Activated T-helper 1 cell treated with Interleukin-2 at 50 U/mL for 16 hours (primary cell): ENCODE measurements around the gene FRAT1.

Source experiments
- DNase-seq: peaks from one replicate; pipeline ENCODE4 v3.0.0-alpha.2; 2020; ENCODE audit warnings: low read depth

The FRAT1 gene

DNA sequence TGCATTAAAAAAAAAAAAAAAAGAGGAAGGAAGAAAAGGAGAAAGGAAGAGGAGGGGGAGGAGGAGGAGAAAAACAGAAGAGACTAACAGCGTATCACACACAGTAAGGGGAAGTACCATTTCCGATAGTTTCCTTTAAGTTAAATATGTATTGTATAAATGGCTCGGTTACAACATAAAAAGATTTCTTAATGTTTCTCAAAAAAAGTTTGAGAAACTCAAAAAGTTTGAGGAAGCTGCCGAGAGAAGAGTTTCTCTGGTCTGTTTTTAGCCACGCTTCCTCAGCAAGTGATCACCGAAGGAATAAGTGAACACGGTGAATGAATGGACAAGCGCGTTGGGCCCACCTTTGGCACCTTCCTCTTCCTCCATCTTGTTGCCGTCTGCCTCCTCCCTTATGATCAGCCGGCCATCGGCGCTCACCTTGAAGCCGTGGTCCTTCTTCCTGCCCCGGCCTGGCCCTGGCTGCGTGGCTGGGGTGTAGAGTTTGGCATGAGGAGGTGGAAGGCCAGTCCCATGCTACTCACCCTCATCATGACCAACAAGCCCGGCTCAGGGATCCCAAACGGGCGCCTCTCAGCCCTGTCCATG lies 46.8 kb downstream of the FRAT1 start:
- DNase-seq, result no peak

DNA sequence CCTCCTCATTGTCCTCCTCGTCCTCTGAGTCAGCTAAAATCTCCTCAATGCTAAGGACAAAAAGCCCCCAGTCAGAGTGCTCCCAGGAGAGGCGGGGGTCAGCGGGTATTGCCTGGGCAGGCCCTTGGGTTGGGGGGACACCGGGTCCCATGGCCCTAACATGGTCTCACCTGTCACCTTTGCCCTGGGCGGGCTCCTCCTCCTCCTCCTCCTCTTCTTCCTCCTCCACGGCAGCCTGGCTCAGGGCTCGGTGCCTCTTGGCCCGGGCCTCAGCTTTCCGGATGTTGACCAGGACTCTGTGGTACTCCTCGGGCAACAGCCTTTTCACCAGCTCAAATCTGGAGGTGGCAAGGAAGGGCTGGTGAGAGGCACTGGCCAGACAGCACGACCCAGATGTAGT lies 47.5 kb downstream of the FRAT1 start:
- no peak for DNase-seq

DNA sequence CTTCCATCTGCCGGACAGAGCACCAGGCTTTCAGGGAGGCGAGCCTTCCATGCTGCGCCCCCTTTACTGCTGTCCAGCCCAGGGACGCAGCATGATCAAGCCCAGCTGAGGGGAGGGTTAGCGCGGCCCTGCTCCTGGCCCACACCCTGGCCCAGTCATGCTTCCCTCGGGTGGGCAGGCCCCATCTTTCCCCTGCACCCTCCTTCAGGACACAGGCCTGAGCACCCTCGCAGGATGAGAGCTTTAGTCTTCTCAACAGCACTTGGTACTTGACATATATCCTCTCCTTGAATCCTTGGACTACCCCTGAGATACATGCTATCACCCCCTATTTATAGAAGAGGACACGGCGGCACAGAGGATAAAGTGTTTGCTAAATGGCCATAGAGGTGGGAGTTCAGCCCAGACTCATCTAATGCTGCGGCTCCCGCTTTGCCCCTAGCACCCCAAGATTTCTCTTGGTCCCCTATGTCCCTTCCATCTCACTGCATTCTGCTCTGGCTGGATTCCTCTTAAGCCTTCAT lies 48.1 kb downstream of the FRAT1 start:
- DNase-seq, result no peak
